Small intestine (tissue), 7 donors: ENCODE measurements around the gene DLX2. TPM values are rescaled to one million over a fixed set of nuclear protein-coding genes. Genes with fewer than 3 reads are reported as not detected.

ENCODE experiments used
- DNase-seq, 2 donors: peaks; one replicate each; pipeline versions ENCODE4 v3.0.0 to v3.0.0-alpha.2; 2013
- FAIRE-seq: peaks from 2 replicates; lab custom pipeline; 2012; peaks lifted over from hg19 to GRCh38; lab: Jason Lieb, UNC
- H3K27ac ChIP-seq, 3 donors: one replicate each; pipeline ENCODE4 v1.5.1; 2013; ENCODE audit warnings: low read length in 2 of 3, mild to moderate bottlenecking in 2 of 3, control low read depth in 1 of 3, inconsistent platforms in 1 of 3, low read depth in 1 of 3, moderate library complexity in 1 of 3
- H3K27me3 ChIP-seq, 3 donors: one replicate each; pipeline ENCODE4 v1.6.1; 2013; ENCODE audit warnings: low read length in 3 of 3, inconsistent platforms in 1 of 3; ENCODE audit not compliant: control insufficient read depth in 3 of 3, insufficient read depth in 3 of 3
- H3K36me3 ChIP-seq, 3 donors: one replicate each; pipeline ENCODE4 v1.6.1; 2013; ENCODE audit warnings: low read length in 3 of 3, inconsistent platforms in 1 of 3, low read depth in 1 of 3, mild to moderate bottlenecking in 1 of 3, moderate library complexity in 1 of 3; ENCODE audit not compliant: control insufficient read depth in 3 of 3, insufficient read depth in 2 of 3
- H3K4me1 ChIP-seq, 3 donors: one replicate each; pipeline ENCODE4 v1.6.1; 2013; ENCODE audit warnings: low read length in 2 of 3, inconsistent platforms in 1 of 3, low read depth in 1 of 3, mild to moderate bottlenecking in 1 of 3, moderate library complexity in 1 of 3; ENCODE audit not compliant: control insufficient read depth in 3 of 3, insufficient read depth in 2 of 3
- H3K4me3 ChIP-seq, 3 donors: one replicate each; pipeline ENCODE4 v1.5.1; 2013; ENCODE audit warnings: low read length in 3 of 3, control low read depth in 1 of 3, inconsistent platforms in 1 of 3, low read depth in 1 of 3, mild to moderate bottlenecking in 1 of 3, moderate library complexity in 1 of 3
- H3K9me3 ChIP-seq, 2 donors: one replicate each; pipeline ENCODE4 v1.6.1; 2013; ENCODE audit warnings: low read depth in 1 of 2, low read length in 1 of 2; ENCODE audit not compliant: control insufficient read depth in 2 of 2, insufficient read depth in 1 of 2
- WGBS, 3 donors: extraction: QIAGEN DNeasy Blood & Tissue Kit; methylation state at CpG; one replicate each; pipeline ENCODE4 v1.1.7; 2013; 5-methylcytosine and 5-hydroxymethylcytosine counted together
- polyA plus RNA-seq, 4 donors: library from polyadenylated mRNA; stranded (reverse) in 3 of 4; unstranded in 1 of 4; fragments of 200-250 nt in 3 of 4; fragments of 120-200 nt in 1 of 4; gene quantifications; one replicate each; pipeline versions ENCODE4 v1.2.1 to v1.2.3, GENCODE V29; 2013
- donor health status: healthy with polysubstance abuse.
- donor health status: control.
- donor health status: control.
- donor health status: Bipolar disorder and iron deficiency.
- donor health status: healthy.

Gene DLX2
- polyA plus RNA-seq, 4 donors, result 0.18 to 0.19 TPM; not detected in 2

DNA sequence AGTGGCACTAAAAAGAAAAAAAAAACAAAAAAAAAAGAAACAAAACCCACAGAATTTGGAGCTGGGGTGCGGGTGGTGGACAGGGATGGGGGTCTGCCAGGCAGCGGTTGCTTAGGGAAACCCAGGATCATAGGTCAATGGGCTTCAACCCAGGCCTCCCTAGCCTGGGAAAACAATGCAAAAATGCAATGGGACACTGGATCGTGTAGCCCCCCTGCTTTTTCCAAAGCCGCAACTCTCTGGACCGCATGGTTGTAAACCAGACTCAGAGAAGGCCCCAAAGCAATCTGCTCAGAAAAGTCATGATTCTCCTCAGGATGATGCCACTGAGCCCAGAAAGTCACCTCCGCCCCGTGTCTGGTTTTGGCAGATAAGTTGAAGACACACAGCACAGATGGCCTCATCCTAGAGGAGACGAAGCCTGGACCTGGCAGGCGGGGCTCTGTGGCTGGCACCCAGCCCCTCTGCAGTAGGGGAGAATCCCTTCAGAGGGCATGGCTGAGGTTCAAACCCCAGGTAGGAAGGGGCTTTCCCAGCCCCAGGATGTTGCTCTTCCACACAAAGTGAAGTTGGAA is 5.1 kb downstream of the DLX2 start:
- no peaks in the 10 kb centered on the region for H3K36me3 ChIP-seq
- H3K4me3 ChIP-seq, result no peak overlapping the region
- H3K9me3 ChIP-seq, result no peaks in the 10 kb centered on the region
- H3K27me3 ChIP-seq, result peaks cover 3 to 100% (median 81%) of the 10 kb centered on the region in 3 donors
- H3K27ac ChIP-seq, result no peak overlapping the region
- FAIRE-seq (no peak), DNase-seq (no peak)
- peaks cover 7 to 30% (median 21%) of the 10 kb centered on the region in 3 donors for H3K4me1 ChIP-seq
- 19 to 30% (median 29%) methylated on average over 9 of the region's 9 CpGs for WGBS, 3 donors

DNA sequence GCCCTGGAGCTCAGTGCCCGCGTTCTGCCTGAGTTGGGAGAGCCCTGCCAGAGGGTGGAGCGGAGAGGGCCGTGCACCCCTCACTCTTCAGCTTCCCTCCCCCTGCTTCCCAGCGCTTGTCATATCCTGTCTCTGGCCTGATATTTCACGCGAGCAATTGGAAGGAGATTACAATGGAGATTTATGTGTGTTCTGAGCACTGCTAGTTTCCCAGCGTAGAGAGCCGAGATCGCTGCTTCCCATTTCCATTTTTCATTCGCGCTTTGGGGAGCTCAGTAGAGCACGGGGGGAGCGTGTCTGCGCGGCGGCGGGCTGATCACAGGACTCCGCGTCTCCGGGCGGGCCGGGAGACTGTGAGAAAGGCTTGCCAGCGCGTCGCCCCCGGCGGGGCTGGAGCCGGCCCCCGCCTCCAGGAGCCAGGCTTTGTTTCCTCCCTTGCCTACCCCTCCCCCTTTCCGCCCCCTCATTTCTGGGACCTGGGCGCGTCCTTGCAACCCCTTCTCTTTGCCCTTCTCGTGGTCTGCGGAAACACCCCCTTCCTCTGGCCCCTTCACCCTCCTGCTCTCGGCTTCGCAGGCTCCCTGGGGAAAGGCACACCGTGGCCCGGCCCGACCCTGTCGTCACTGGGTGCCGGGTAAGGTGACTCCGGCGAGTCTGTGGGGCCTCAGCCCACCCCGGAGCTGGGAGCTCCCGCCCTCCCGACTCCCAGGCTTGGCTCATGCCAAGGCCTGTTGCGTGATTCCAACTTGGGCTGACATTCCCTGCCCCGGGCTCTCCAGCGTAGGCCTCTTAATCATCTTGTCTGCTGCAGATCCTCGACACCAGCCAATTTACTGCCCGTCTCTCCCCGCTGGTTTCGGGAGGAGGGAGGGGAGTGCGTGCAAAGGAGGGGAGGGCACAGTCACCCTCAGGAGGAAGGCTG is 5.8 kb downstream of the DLX2 start:
- Histone ChIP-seq H3K27ac (peak overlapping the region in 1 of 3 donors; percentile 28), H3K9me3 (no peaks in the 10 kb centered on the region), H3K4me3 (peak overlapping the region in 1 of 3 donors; percentile 18), H3K4me1 (peaks cover 7 to 23% (median 21%) of the 10 kb centered on the region in 3 donors), H3K27me3 (peaks cover 6 to 100% (median 81%) of the 10 kb centered on the region in 3 donors), H3K36me3 (no peaks in the 10 kb centered on the region)
- 2% methylated on average over 50 to 55 of the region's 55 CpGs for WGBS, 3 donors
- no peak for FAIRE-seq
- peak in 1 of 2 donors; percentile 46 for DNase-seq

DNA sequence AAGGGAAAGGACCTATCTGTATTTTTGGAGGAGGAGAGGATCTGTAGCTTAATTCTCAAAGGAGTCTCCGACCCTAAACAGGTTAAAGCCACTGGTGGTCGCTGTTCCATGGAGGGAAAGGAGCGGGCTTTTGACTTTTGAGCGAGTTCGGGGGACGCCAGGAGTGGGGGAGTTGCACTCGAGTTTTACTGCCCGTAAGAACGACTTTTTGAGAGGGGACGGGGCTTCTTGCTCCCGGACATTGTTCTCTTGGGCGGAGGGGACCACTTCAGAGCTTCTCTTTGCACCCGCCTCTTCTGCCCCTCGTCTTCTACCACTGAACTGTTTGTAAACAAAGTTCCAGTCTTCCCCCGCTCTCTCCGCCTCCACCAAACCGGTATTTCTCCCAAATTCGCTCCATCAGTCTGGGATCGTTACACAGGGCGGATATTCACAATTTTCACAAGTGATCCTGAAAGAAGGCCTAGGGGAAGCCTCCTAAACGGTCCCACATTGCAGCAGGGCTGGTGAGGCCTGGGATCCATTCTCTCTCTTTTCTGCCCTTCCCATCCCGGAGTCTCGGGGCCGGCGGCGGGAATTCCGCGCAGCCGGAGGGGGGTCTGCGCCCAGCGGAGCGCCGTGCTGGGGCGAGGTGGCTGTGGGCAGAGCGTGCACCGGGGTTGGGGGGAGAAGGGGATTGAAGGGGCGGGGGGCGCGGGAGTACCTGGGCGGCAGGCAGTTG is 6.6 kb downstream of the DLX2 start:
- FAIRE-seq, result no peak
- H3K27me3 ChIP-seq, result peaks cover 6 to 97% (median 76%) of the 10 kb centered on the region in 3 donors
- H3K27ac ChIP-seq, result no peak overlapping the region

DNA sequence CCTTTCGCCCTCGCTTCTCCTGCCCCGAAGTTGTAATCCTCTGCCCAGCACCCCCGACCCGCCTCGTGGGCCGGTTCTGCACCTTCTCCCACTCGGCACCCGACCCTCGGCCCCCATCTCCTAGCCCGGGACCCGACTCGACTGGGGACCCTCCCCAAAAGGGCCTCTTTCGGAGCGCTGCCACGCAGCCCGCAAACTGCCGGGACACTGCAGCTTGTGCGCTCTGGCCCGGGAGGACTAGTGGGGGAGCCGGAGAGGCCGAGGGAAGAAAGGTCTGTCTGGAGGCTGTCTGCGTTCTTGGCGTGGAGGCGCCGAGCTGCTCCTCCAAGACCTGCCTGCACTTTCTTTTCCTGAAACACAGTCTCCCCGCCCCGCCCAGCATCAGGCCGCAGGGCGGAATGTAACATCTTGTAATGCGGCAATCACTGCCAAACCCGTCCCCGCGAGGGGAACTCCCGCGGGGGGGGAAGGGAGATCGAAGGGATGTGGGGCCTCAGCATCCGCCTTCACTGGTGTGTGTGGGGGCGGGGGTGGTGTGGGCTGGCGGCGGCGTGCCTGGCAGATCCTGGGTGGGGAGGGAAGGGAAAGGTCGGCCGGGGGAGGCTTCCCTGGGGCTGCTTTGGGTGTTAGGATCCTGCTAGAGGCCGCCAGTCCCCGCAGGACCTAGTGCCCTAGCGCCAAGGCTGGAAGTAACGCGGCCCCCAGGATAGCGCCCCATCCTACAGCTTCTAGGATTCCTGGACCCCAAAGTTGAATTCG is 7.4 kb downstream of the DLX2 start:
- WGBS, 3 donors, result 1 to 4% (median 1%) methylated on average over 49 to 51 of the region's 51 CpGs
- Histone ChIP-seq H3K9me3 (no peaks in the 10 kb centered on the region), H3K36me3 (no peaks in the 10 kb centered on the region), H3K27me3 (peaks cover 10 to 97% (median 75%) of the 10 kb centered on the region in 3 donors), H3K27ac (peak overlapping the region in 1 of 3 donors; percentile 25), H3K4me1 (peaks cover 7 to 21% (median 11%) of the 10 kb centered on the region in 3 donors), H3K4me3 (peak overlapping the region in 2 of 3 donors; percentile 2 to 44)
- DNase-seq, result peak; percentile 45 to 58
- FAIRE-seq, result no peak

More for the DNA sequence above, 6.6 kb downstream of the DLX2 start:
- Histone ChIP-seq H3K36me3 (no peaks in the 10 kb centered on the region), H3K9me3 (no peaks in the 10 kb centered on the region), H3K4me1 (peaks cover 7 to 21% (median 15%) of the 10 kb centered on the region in 3 donors), H3K4me3 (peak overlapping the region in 1 of 3 donors; percentile 44)
- DNase-seq, result peak in 1 of 2 donors; percentile 20
- WGBS, 3 donors, result 5 to 6% (median 5%) methylated on average over 35 to 40 of the region's 40 CpGs

DNA sequence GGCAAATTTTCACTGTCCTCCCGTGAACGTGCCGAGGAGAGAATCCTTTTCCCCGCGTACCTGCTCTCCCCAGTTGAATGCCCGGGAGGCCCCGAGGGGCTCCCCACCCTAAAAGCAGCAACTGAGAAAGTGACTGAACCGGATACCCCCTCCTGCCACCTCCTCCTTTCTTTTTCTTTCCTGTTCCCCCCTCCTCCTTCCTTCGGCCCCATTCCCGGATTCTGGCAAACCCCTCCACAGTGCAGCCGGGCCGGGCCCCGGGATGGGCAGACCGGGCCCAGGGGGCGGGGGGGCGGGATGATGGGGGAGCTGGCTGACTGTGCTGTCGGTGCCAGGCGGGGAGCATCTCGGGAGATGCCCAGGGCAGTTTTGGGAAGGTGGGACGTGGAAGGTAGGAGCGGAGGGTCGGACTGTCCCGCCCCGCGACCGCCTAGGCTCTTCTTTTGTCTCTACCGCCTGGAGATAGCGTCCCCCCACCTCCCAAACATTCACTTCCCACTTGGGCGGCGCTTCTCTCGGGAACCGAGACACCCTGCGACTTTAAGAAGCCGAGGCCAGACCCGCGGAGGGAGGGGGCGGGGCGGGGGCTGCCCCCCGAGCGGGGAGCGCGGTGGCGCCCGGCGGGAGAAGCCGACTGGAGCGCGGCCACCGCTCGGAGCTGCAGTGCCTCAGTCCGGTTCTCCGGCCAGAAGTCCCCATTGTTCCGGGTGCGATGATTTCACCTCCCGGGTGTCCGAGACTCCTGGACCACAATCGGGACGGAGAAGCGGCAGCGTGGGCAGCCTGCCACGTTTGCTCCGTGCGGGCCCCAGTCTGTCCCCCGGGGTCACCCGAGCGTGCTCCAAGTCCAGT is 8.2 kb downstream of the DLX2 start:
- H3K27ac ChIP-seq, result peak overlapping the region in 1 of 3 donors; percentile 25
- peak overlapping the region in 2 of 3 donors; percentile 2 to 44 for H3K4me3 ChIP-seq
- H3K4me1 ChIP-seq, result peaks cover 7 to 21% (median 11%) of the 10 kb centered on the region in 3 donors
- DNase-seq, result no peak
- WGBS, 3 donors, result 2 to 3% (median 2%) methylated on average over 51 to 66 of the region's 66 CpGs
- H3K36me3 ChIP-seq, result no peaks in the 10 kb centered on the region
- H3K27me3 ChIP-seq, result peaks cover 14 to 97% (median 77%) of the 10 kb centered on the region in 3 donors
- H3K9me3 ChIP-seq, result no peaks in the 10 kb centered on the region
- no peak for FAIRE-seq

DNA sequence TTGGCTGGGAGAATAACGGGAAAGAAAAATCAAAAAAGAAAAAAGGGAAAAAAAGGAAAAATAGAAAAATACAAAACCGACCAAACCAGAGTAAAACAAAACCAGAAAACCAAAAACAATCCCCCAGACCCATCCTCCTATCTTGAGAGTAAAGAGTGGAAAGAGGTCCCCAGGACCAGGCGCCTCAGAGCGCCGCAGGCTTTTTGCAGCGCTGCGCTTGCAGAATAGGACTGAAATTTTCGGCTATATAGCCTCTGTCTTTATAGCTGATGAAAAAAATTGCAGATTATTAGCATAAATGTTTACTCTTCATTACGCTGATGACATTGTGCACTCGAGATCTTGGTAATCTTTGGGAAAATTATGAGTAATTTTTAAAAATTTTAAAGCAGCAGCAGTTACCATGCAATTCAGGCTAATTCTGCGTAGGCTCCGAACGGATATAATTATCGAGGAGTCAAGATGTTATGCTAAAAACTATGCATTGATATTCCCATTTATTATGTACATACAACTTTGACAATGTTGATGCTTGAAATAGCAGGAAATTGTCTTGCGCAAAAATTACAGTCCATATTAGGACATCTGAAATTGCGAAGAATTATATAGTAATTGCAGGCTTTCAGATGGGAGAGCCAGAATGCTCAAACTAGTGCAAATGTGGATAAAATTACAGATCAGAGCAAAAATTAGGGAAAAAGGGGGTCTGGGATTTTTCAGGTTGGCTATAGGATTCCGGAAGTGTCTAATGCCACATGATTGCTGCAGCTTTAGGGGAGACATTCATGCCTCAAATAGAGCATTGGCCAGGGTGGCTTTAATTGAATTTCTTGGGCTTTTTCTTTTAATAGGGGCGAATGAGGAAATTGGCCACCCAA is 9.0 kb downstream of the DLX2 start:
- no peak for FAIRE-seq
- H3K27ac ChIP-seq, result no peak overlapping the region
- DNase-seq, result no peak
- H3K36me3 ChIP-seq, result no peaks in the 10 kb centered on the region
- no peaks in the 10 kb centered on the region for H3K9me3 ChIP-seq
- WGBS, 3 donors, result 13 to 20% (median 16%) methylated on average over 18 of the region's 18 CpGs
- no peak overlapping the region for H3K4me3 ChIP-seq
- peaks cover 14 to 97% (median 76%) of the 10 kb centered on the region in 3 donors for H3K27me3 ChIP-seq
- H3K4me1 ChIP-seq, result peaks cover 4 to 16% (median 9%) of the 10 kb centered on the region in 3 donors
